ENCODE measurements around the gene FAM163B. TPM values are rescaled to one million over a fixed set of nuclear protein-coding genes. Genes with fewer than 3 reads are reported as not detected.

Gene FAM163B
- total RNA-seq (2021; fragmentation: NEBNext Ultra II Directional; extraction: Animal tissue kit (Norgen Biotek cat#: 25700)): 0.38 and 0.63 TPM in 2 replicates
- 1.0 and 2.6 TPM in 2 replicates for polyA plus RNA-seq (2011; rRNA removed)
- polyA plus RNA-seq (2011; cell fraction: cytosol; rRNA removed): 1.5 TPM
- 3.8 TPM for polyA plus RNA-seq (2011; cell fraction: nucleus; rRNA removed)
- polyA plus RNA-seq (2012, experiment 1 of 2): 0.64 to 2.1 TPM (median 1.3 TPM) in 4 replicates
- 0.38 TPM for polyA plus RNA-seq (2012, experiment 2 of 2)
- polyA plus RNA-seq (2013, experiment 1 of 2): 0.59 TPM
- 0.63 TPM for polyA plus RNA-seq (2013, experiment 2 of 2)
- polyA minus RNA-seq (2011; rRNA and poly(A)+ RNA removed): 1.2 TPM in 2 replicates
- not detected for polyA minus RNA-seq (2011; cell fraction: cytosol; rRNA and poly(A)+ RNA removed)
- polyA minus RNA-seq (2011; cell fraction: nucleus; rRNA and poly(A)+ RNA removed): 1.3 TPM
- long read RNA-seq, experiment 1: 0 reads
- long read RNA-seq, experiment 2: 0 reads

DNA sequence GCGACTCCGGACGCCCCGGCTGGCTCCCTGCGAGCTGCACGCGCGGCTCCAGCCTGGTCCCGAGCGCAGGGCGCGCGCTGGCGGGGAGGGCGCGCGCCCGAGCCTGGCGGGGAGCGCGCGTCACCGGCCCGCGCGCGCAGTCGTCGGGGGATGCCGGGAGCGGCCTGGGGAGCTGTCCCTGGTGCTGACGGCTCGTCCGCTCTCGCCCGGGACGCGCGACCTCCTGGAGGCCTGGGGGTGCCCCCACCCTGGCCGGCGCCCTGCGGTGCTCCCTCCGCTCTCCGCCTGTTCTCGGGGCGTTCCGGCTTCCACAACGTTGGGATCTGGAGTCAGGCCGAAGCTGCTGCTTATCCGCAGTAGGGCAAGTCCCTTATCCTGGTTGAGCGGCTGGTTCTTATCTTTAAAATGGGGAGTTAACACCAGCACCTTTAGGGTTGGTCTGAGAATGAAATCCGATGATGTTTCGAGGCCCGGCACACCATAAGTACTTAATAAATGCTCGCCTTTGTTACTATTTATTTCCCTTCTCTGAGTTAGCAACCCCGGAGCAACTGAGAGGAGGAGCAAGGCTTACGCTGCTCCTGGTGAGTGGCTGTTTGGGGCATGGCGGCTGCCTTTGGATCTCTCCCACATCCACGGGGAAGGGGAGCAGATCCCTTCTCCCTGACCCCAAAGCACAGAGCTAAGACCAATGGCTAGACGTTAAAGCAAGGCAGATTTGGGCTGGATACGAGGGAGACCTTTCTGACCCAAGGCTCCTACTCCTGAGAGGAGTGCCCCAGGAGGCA lies at the start of gene FAM163B:
TSS of gene FAM163B (minus strand) at position 79 of the 788 bp plus-strand sequence. CDS start 29,166 bp downstream, outside the sequence.
- no peak within 1 kb of the TSS for H3K56ac ChIP-seq (replicated peaks; ENCODE audit: insufficient read length, low read depth, low read length)
- H4K20me1 ChIP-seq (replicated peaks in 1 of 2; ENCODE audit: control insufficient read depth in 1 of 2, insufficient read depth in 2 of 2, low read length in 2 of 2): no peaks in the 10 kb centered on the region
- ChIA-PET POLR2A (ENCODE audit: partially characterized antibody) (interaction anchor here (1.3 kb wide), 1 partner anchor 260 kb away, joined by 3 read pairs; no protein-coding TSS in a partner anchor), CTCF (ENCODE audit: partially characterized antibody) (interaction anchor here (1.5 to 1.7 kb wide), 2 partner anchors 16 to 80 kb away, joined by 3 to 4 read pairs; no protein-coding TSS in a partner anchor)
- H4K91ac ChIP-seq (replicated peaks; ENCODE audit: insufficient read length, low read length): no peak within 1 kb of the TSS
- H3K4me3 ChIP-seq (ENCODE audit: extremely low read depth in 1 of 4, insufficient read depth in 2 of 4, low read depth in 3 of 4, low read length in 4 of 4): peak within 1 kb of the TSS; percentile 20 to 56 (median 22); a peak in 5 of 8 replicates
- H3K23me2 ChIP-seq (ENCODE audit: low read depth, low read length): peaks cover 4% of the 10 kb centered on the region; the same call in 1 of the 2 replicates
- WGBS, 2 experiments (ENCODE audit: extremely low coverage in 1 of 2, insufficient coverage in 1 of 2, insufficient read length in 1 of 2, insufficient replicate concordance in 2 of 2, low coverage in 1 of 2, low lambda C conversion rate in 2 of 2, missing lambda C conversion rate in 1 of 2): 13% methylated on average over 55 of the region's 61 CpGs; no CpG with 5 or more reads in 1 of the 2 experiments
- no peak within 1 kb of the TSS; the same call in 1 of the 2 replicates for H2AFZ ChIP-seq (ENCODE audit: low read length)
- no peak for FAIRE-seq
- no peaks in the 10 kb centered on the region for H3K79me2 ChIP-seq (ENCODE audit: control insufficient read depth in 1 of 2, insufficient read depth in 2 of 2, low read length in 2 of 2)
- no peaks in the 10 kb centered on the region for H3K9me3 ChIP-seq (ENCODE audit: insufficient read depth in 2 of 2, low read depth in 1 of 2, low read length in 1 of 2)
- peak within 1 kb of the TSS; percentile 53 to 79 for H3K4me2 ChIP-seq (ENCODE audit: insufficient read depth in 1 of 2, low read depth in 2 of 2, low read length in 2 of 2)
- peak within 1 kb of the TSS; percentile 76; the same call in 1 of the 2 replicates for H4K8ac ChIP-seq (ENCODE audit: extremely low read depth, insufficient read depth, low read length)
- no peak within 1 kb of the TSS for H2BK20ac ChIP-seq (ENCODE audit: low read length)
- no peak within 1 kb of the TSS for H4K5ac ChIP-seq (ENCODE audit: insufficient read length, low read depth, low read length)
- peak in 1 of 2 experiments; percentile 93 for DNase-seq (ENCODE audit: low read depth in 1 of 2, low spot score in 2 of 2)
- H3K27me3 ChIP-seq (replicated peaks in 1 of 4; ENCODE audit: control insufficient read depth in 3 of 4, extremely low read depth in 1 of 4, insufficient read depth in 3 of 4, low read length in 3 of 4): peaks cover 5 to 23% (median 16%) of the 10 kb centered on the region in 4 experiments
- no peak within 1 kb of the TSS for H3K27ac ChIP-seq (ENCODE audit: low read depth, low read length)
- H2AK5ac ChIP-seq (ENCODE audit: low read depth, low read length): no peak within 1 kb of the TSS
- no peak within 1 kb of the TSS for H3K14ac ChIP-seq (ENCODE audit: insufficient read length)
- peaks cover 0 to 7% (median 1%) of the 10 kb centered on the region in 4 experiments; a peak in 3 of 7 replicates for H3K4me1 ChIP-seq (replicated peaks in 1 of 4; ENCODE audit: control insufficient read depth in 3 of 4, insufficient read depth in 4 of 4, low read length in 3 of 4)
- H3K36me3 ChIP-seq (ENCODE audit: control insufficient read depth in 2 of 4, insufficient read depth in 4 of 4, low read length in 3 of 4): no peaks in the 10 kb centered on the region
- H3K18ac ChIP-seq (ENCODE audit: extremely low read depth, low read length): no peak within 1 kb of the TSS; the same call in 1 of the 2 replicates
- H2BK5ac ChIP-seq (ENCODE audit: low read depth, low read length): no peak within 1 kb of the TSS
- no peak within 1 kb of the TSS; a peak in 1 of 7 replicates for H3K9ac ChIP-seq (replicated peaks in 1 of 4; ENCODE audit: extremely low read depth in 1 of 4, low read depth in 3 of 4, low read length in 3 of 4)
- H3K4ac ChIP-seq (replicated peaks; ENCODE audit: insufficient read length, low read depth, low read length): no peak within 1 kb of the TSS
- no peak within 1 kb of the TSS for H2BK15ac ChIP-seq (ENCODE audit: low read length)
- no peak within 1 kb of the TSS for H2BK120ac ChIP-seq (replicated peaks; ENCODE audit: low read depth, low read length)
- H2BK12ac ChIP-seq (ENCODE audit: low read depth, low read length): no peak within 1 kb of the TSS
- H3K23ac ChIP-seq (ENCODE audit: insufficient read length): no peak within 1 kb of the TSS
- no peaks in the 10 kb centered on the region for H3K79me1 ChIP-seq (ENCODE audit: low read depth, low read length)
- TF ChIP-seq RAD21 (IDR thresholded peaks at IDR 0.05 in 1 of 2, conservative IDR thresholded peaks at IDR 0.05 in 1 of 2; ENCODE audit: low read depth in 2 of 2, low read length in 2 of 2) (no peak), POLR2A (IDR thresholded peaks at IDR 0.05; ENCODE audit: control extremely low read depth in 1 of 2, low read depth in 2 of 2, low read length in 2 of 2) (peak in 1 of 2 experiments; percentile 26; a peak in 1 of 3 replicates), SIN3A (conservative IDR thresholded peaks at IDR 0.05 in 1 of 2, IDR thresholded peaks at IDR 0.05 in 1 of 2; ENCODE audit: low read depth in 1 of 2, low read length in 2 of 2) (peak in 1 of 2 experiments; percentile 88; a peak in 2 of 4 replicates), EGR1 (IDR thresholded peaks at IDR 0.05; ENCODE audit: borderline replicate concordance, low read depth, low read length) (no peak), TCF12 (IDR thresholded peaks at IDR 0.05; ENCODE audit: low read depth, low read length) (no peak), CEBPB (IDR thresholded peaks at IDR 0.05; ENCODE audit: low read depth, low read length) (no peak), POU5F1 (IDR thresholded peaks at IDR 0.05; ENCODE audit: low read depth, low read length) (no peak), TEAD4 (IDR thresholded peaks at IDR 0.05; ENCODE audit: low read depth, low read length) (0 out of 2 replicates have a peak, but pooled peaks have one; percentile 46), GABPA (IDR thresholded peaks at IDR 0.05; ENCODE audit: borderline replicate concordance, insufficient read depth, low read length) (peak; percentile 74; the same call in 1 of the 2 replicates)

All from H1 (cell line).